ENCODE measurements around the gene DHX29.

GRCh38 chr5:55356896-55357295 is 49.4 kb upstream of the DHX29 start:
- TF ChIP-seq CTCF (conservative IDR thresholded peaks at IDR 0.05) (no peak), EZH2 (IDR thresholded peaks at IDR 0.05; ENCODE audit: low read depth) (no peak)

Measured in PC-9 (cell line).